ENCODE data around the gene HOXC6. TPM values are rescaled to one million over a fixed set of nuclear protein-coding genes. Genes with fewer than 3 reads are reported as not detected.

Gene HOXC6
- total and polyA plus RNA-seq, 10 of the 15 experiments (the other 5 are each of a cell fraction or from before 2014, with no cell fraction given) = 0.02 to 0.55 (median 0.45) TPM; not detected in 4

DNA sequence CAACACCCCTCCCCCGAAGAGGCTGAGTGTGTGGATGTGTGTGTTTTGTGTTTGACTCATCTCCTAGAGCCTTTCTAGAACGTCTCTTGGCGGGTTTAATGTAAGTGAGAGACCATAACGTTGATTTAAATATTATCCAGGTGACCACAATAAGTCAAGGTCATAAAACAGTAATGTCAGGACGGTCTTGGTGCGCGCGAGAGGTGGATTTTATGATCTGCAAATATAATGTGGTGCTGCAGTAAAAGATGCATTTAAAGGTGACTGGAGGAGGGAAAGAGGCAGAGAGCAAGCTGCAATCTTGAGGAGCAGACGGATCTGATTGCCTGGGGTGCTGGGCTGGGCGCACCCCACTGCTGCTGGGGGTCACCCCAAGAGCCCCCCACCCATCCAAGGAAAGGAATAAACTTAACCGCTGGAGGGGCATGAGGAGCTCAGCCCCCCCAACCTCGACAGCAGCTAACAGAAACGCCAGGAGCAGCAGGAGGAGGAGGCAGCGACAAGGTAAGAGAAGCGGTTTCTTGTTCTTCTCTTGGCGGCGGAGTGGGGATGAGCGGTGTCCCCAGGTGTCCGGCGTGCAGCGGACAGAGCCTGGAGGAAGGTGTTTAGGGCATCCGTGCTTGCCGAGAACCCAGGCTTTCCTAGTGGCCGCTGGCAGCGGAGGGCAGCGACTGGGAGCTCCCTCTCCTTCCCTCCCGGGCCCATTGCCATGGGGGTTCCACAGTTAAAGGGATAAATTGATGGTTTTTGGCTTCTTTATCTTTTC, 37.7 kb upstream of the HOXC6 start:
- Histone ChIP-seq H3K79me2 (ENCODE audit: control insufficient read depth, insufficient read depth, low read length) (no peaks in the 10 kb centered on the region), H3K9me3 (replicated peaks; ENCODE audit: control insufficient read depth, insufficient read depth, low read length) (no peaks in the 10 kb centered on the region), H2AFZ (ENCODE audit: control insufficient read depth, low read depth, low read length) (no peak overlapping the region), H3K9ac (ENCODE audit: control insufficient read depth, insufficient read depth, low read length) (no peak overlapping the region), H3K36me3 (ENCODE audit: control insufficient read depth in 2 of 2, insufficient read depth in 2 of 2, low read length in 1 of 2) (no peaks in the 10 kb centered on the region), H3K4me2 (ENCODE audit: control insufficient read depth, insufficient read depth) (no peak overlapping the region), H3K4me3 (no peak overlapping the region), H4K20me1 (ENCODE audit: control insufficient read depth, insufficient read depth) (peaks cover 3% of the 10 kb centered on the region; the same call in 1 of the 2 replicates), H3K4me1 (ENCODE audit: control insufficient read depth, insufficient read depth, low read length) (peaks cover 14% of the 10 kb centered on the region), H3K27ac (ENCODE audit: control insufficient read depth, insufficient read depth) (no peak overlapping the region), H3K27me3 (replicated peaks in 1 of 2; ENCODE audit: control insufficient read depth in 2 of 2, insufficient read depth in 2 of 2, low read length in 1 of 2) (peaks cover 34 to 59% of the 10 kb centered on the region in 2 experiments)
- intact Hi-C loops (cut with micrococcal nuclease; ENCODE audit: unreplicated experiment) = no loop called here
- ChIA-PET POLR2A (interaction anchor here (0.7 kb wide), 1 partner anchor 9 kb away, joined by 5 read pairs; the partner anchor contains the start of gene HOXC9), SMC1A (ENCODE audit: uncharacterized antibody, unreplicated experiment) (interaction anchor here (0.6 to 1.5 kb wide), 3 partner anchors 9 to 234 kb away, joined by 3 to 4 read pairs (median 3); no protein-coding TSS in a partner anchor), CTCF (interaction anchor here (0.6 to 2.8 kb wide), 10 partner anchors 13 to 248 kb away, joined by 3 to 10 read pairs (median 4); no protein-coding TSS in a partner anchor), RAD21 (ENCODE audit: unreplicated experiment) (interaction anchor here (0.6 to 2.1 kb wide), 7 partner anchors 10 to 381 kb away, joined by 3 to 7 read pairs (median 4); partner anchors contain the start of gene HOXC9)
- in situ Hi-C loops (cut with MboI) = no loop called here
- no TSS peak for BruUV-seq (replicated peaks)
- whole genome bisulfite sequencing (ENCODE audit: insufficient coverage, insufficient replicate concordance, low lambda C conversion rate, missing lambda C conversion rate) = 8% methylated on average over 27 of the region's 27 CpGs
- no peak for TF ChIP-seq MEF2B (IDR thresholded peaks at IDR 0.05; ENCODE audit: partially characterized antibody, poor library complexity, severe bottlenecking)
- TF ChIP-seq SMC3 (IDR thresholded peaks at IDR 0.05; ENCODE audit: borderline replicate concordance, low read length) = no peak
- TF ChIP-seq BACH1 (IDR thresholded peaks at IDR 0.05; ENCODE audit: borderline replicate concordance) = no peak
- no peak for TF ChIP-seq SIN3A (IDR thresholded peaks at IDR 0.05; ENCODE audit: low read depth, low read length)
- TF ChIP-seq RFX5 (IDR thresholded peaks at IDR 0.05; ENCODE audit: low read depth, low read length) = no peak
- ATAC-seq = no peak
- DNase-seq (ENCODE audit: low read depth, low spot score) = no peak
- no peak for FAIRE-seq

DNA sequence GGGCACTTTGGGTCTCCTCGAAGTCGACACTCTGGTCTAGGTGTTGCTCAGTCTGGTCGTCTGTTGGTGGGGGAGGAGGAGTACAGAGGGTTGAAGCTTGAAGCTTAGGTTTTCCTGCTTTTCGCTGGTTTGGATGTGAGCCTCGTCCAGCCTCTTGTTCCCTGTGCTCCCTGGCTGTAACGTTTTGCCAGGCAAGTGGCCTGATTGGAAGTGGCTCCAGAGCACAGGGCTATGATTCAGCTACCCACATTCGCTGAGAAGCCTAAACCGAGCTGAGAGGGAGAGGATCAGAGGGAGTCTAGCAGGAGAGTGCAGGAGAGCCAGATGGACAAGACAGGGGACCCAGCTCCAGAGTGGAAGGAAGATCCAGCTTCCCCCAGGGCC, 37.2 kb upstream of the HOXC6 start:
- in situ Hi-C loops (cut with MboI) = no loop called here
- FAIRE-seq (no peak), DNase-seq (ENCODE audit: low read depth, low spot score) (no peak), ATAC-seq (no peak)
- Histone ChIP-seq H3K9me3 (replicated peaks; ENCODE audit: control insufficient read depth, insufficient read depth, low read length) (no peaks in the 10 kb centered on the region), H3K27me3 (replicated peaks in 1 of 2; ENCODE audit: control insufficient read depth in 2 of 2, insufficient read depth in 2 of 2, low read length in 1 of 2) (peaks cover 29 to 57% of the 10 kb centered on the region in 2 experiments), H3K27ac (ENCODE audit: control insufficient read depth, insufficient read depth) (no peak overlapping the region), H3K9ac (ENCODE audit: control insufficient read depth, insufficient read depth, low read length) (no peak overlapping the region), H3K36me3 (ENCODE audit: control insufficient read depth in 2 of 2, insufficient read depth in 2 of 2, low read length in 1 of 2) (no peaks in the 10 kb centered on the region), H3K79me2 (ENCODE audit: control insufficient read depth, insufficient read depth, low read length) (no peaks in the 10 kb centered on the region), H4K20me1 (ENCODE audit: control insufficient read depth, insufficient read depth) (peaks cover 3% of the 10 kb centered on the region; the same call in 1 of the 2 replicates), H3K4me3 (no peak overlapping the region), H3K4me2 (ENCODE audit: control insufficient read depth, insufficient read depth) (no peak overlapping the region), H2AFZ (ENCODE audit: control insufficient read depth, low read depth, low read length) (no peak overlapping the region), H3K4me1 (ENCODE audit: control insufficient read depth, insufficient read depth, low read length) (peaks cover 13% of the 10 kb centered on the region)
- ChIA-PET SMC1A (ENCODE audit: uncharacterized antibody, unreplicated experiment) (interaction anchor here (0.6 to 1.5 kb wide), 4 partner anchors 10 to 234 kb away, joined by 3 to 5 read pairs (median 4); no protein-coding TSS in a partner anchor), RAD21 (ENCODE audit: unreplicated experiment) (interaction anchor here (0.6 to 2.1 kb wide), 7 partner anchors 9 to 380 kb away, joined by 3 to 7 read pairs (median 4); partner anchors contain the start of gene HOXC9), POLR2A (interaction anchor here (0.7 kb wide), 1 partner anchor 9 kb away, joined by 5 read pairs; the partner anchor contains the start of gene HOXC9), CTCF (interaction anchor here (0.6 to 2.8 kb wide), 12 partner anchors 13 to 248 kb away, joined by 3 to 10 read pairs (median 4); no protein-coding TSS in a partner anchor)
- intact Hi-C loops (cut with micrococcal nuclease; ENCODE audit: unreplicated experiment) = no loop called here
- no TSS peak for BruUV-seq (replicated peaks)
- WGBS (ENCODE audit: insufficient coverage, insufficient replicate concordance, low lambda C conversion rate, missing lambda C conversion rate) = under 1% methylated on average over 8 of the region's 8 CpGs
- TF ChIP-seq JUND (IDR thresholded peaks at IDR 0.05; ENCODE audit: low read depth, low read length) (no peak), YY1 (IDR thresholded peaks at IDR 0.05; ENCODE audit: low read depth, low read length) (no peak)

Data from GM12878 (cell line).